PC-9 (cell line): ENCODE measurements around the gene FARS2. TPM values are rescaled to one million over a fixed set of nuclear protein-coding genes. Genes with fewer than 3 reads are reported as not detected.

Experiments
- BruUV-seq: library from RNA; stranded (reverse); fragments of 400-500 nt; replicated peaks from 2 replicates; lab custom pipeline; 2021; lab: Mats Ljungman, UMichigan
- CTCF ChIA-PET: fragments of 300-600 bp; sonication (Branson Sonifier 250); formaldehyde crosslinking; loops from one replicate; lab custom pipeline; 2022; ENCODE audit warnings: antibody characterized with exemption; lab: Charles Lee
- POLR2A ChIA-PET: fragments of 300-600 bp; sonication (Branson Sonifier 250); formaldehyde crosslinking; loops from one replicate; lab custom pipeline; 2022; ENCODE audit warnings: antibody characterized with exemption; ENCODE audit not compliant: unreplicated experiment; lab: Charles Lee
- DNase-seq, 2 experiments: peaks; one replicate each; pipeline versions ENCODE4 v3.0.0 to v3.0.0-alpha.2; 2015 to 2022; ENCODE audit warnings: mixed read lengths in 1 of 2
- H2AFZ ChIP-seq: fragments of 200-600 bp; sonication (generic); 2 replicates; pipeline ENCODE4 v1.8.1; 2017; ENCODE audit warnings: antibody characterized with exemption
- H3F3A ChIP-seq: fragments of 200-600 bp; sonication (generic); 2 replicates; pipeline ENCODE4 v1.8.1; 2017; ENCODE audit warnings: antibody characterized with exemption, mild to moderate bottlenecking, low read depth; ENCODE audit not compliant: insufficient read depth
- H3K27ac ChIP-seq: fragments of 200-600 bp; sonication (generic); 2 replicates; pipeline ENCODE4 v1.6.1; 2016; ENCODE audit warnings: mixed run types
- H3K27me3 ChIP-seq: fragments of 200-600 bp; sonication (generic); 2 replicates; pipeline ENCODE4 v1.6.1; 2016; ENCODE audit warnings: low read depth, mixed run types; ENCODE audit not compliant: insufficient read depth
- H3K36me3 ChIP-seq: fragments of 200-600 bp; sonication (generic); 2 replicates; pipeline ENCODE4 v1.6.1; 2016; ENCODE audit warnings: low read depth, mixed run types
- H3K4me1 ChIP-seq: fragments of 200-600 bp; sonication (generic); replicated peaks from 2 replicates; pipeline ENCODE4 v1.6.1; 2016; ENCODE audit warnings: mixed run types; ENCODE audit not compliant: insufficient read depth
- H3K4me2 ChIP-seq: fragments of 200-600 bp; sonication (generic); 2 replicates; pipeline ENCODE4 v1.6.1; 2017; ENCODE audit warnings: mixed run types
- H3K4me3 ChIP-seq: fragments of 200-600 bp; sonication (generic); 2 replicates; pipeline ENCODE4 v1.6.1; 2016; ENCODE audit warnings: mixed run types
- H3K79me2 ChIP-seq: fragments of 200-600 bp; sonication (generic); 2 replicates; pipeline ENCODE4 v1.6.1; 2017; ENCODE audit warnings: low read depth, mixed run types
- H3K9me2 ChIP-seq: fragments of 200-600 bp; sonication (generic); 2 replicates; pipeline ENCODE4 v1.8.1; 2017; ENCODE audit warnings: mild to moderate bottlenecking; ENCODE audit not compliant: insufficient read depth
- H3K9me3 ChIP-seq: fragments of 200-600 bp; sonication (generic); 2 replicates; pipeline ENCODE4 v1.8.1; 2016; ENCODE audit warnings: low read depth; ENCODE audit not compliant: insufficient read depth
- H4K20me1 ChIP-seq: fragments of 200-600 bp; sonication (generic); 2 replicates; pipeline ENCODE4 v1.8.1; 2017; ENCODE audit not compliant: insufficient read depth
- CTCF ChIP-seq: fragments of 200-600 bp; sonication (generic); conservative IDR thresholded peaks from 2 replicates; pipeline ENCODE4 v1.6.1; 2017; ENCODE audit warnings: mixed run types, antibody characterized with exemption, mild to moderate bottlenecking, moderate library complexity
- EZH2 ChIP-seq: fragments of 200-600 bp; sonication (generic); IDR thresholded peaks from 2 replicates; pipeline ENCODE4 v1.8.0; 2017; ENCODE audit warnings: antibody characterized with exemption, low read depth
- intact Hi-C: fragments of 100-400 bp; cut with micrococcal nuclease; formaldehyde crosslinking; loops from one replicate; pipeline ENCODE4 v1.10.0; 2022; ENCODE audit not compliant: unreplicated experiment
- total RNA-seq: library from RNA; stranded (reverse); gene quantifications from 2 replicates; pipeline ENCODE4 v1.2.3, GENCODE V29; 2021

Gene FARS2
- total RNA-seq, 1 experiment from 2014 or later = 26.7 TPM

GRCh38 chr6:5766260-5766659 lies 504.9 kb downstream of the FARS2 start:
- Histone ChIP-seq H3F3A (no peaks in the 10 kb centered on the region), H3K27me3 (no peaks in the 10 kb centered on the region), H3K9me2 (no peaks in the 10 kb centered on the region), H3K36me3 (no peaks in the 10 kb centered on the region), H3K79me2 (no peaks in the 10 kb centered on the region), H3K9me3 (no peaks in the 10 kb centered on the region), H4K20me1 (no peaks in the 10 kb centered on the region), H3K4me3 (no peak overlapping the region), H2AFZ (no peak overlapping the region), H3K27ac (no peak overlapping the region), H3K4me2 (no peak overlapping the region), H3K4me1 (no peaks in the 10 kb centered on the region)
- DNase-seq = no peak
- TF ChIP-seq CTCF (no peak), EZH2 (no peak)
- BruUV-seq = no TSS peak
- ChIA-PET POLR2A (no interaction called here), CTCF (no interaction called here)
- intact Hi-C loops = no loop called here

GRCh38 chr6:5767471-5767870 lies 506.2 kb downstream of the FARS2 start:
- H3K4me2 ChIP-seq = no peak overlapping the region
- H3K9me2 ChIP-seq = no peaks in the 10 kb centered on the region
- ChIA-PET POLR2A (no interaction called here), CTCF (no interaction called here)
- BruUV-seq = no TSS peak
- no peaks in the 10 kb centered on the region for H3F3A ChIP-seq
- H4K20me1 ChIP-seq = no peaks in the 10 kb centered on the region
- H3K4me1 ChIP-seq = no peaks in the 10 kb centered on the region
- no peaks in the 10 kb centered on the region for H3K27me3 ChIP-seq
- no peak overlapping the region for H3K4me3 ChIP-seq
- TF ChIP-seq CTCF = no peak
- no peak for TF ChIP-seq EZH2
- intact Hi-C loops = no loop called here
- H3K9me3 ChIP-seq = no peaks in the 10 kb centered on the region
- no peak overlapping the region for H2AFZ ChIP-seq
- DNase-seq = no peak
- H3K79me2 ChIP-seq = no peaks in the 10 kb centered on the region
- H3K27ac ChIP-seq = no peak overlapping the region
- H3K36me3 ChIP-seq = no peaks in the 10 kb centered on the region

GRCh38 chr6:5771211-5771610 lies 509.9 kb downstream of the FARS2 start:
- H3K27ac ChIP-seq = no peak overlapping the region
- no TSS peak for BruUV-seq
- ChIA-PET POLR2A (no interaction called here), CTCF (no interaction called here)
- H2AFZ ChIP-seq = no peak overlapping the region
- no peaks in the 10 kb centered on the region for H4K20me1 ChIP-seq
- no peak for TF ChIP-seq CTCF
- TF ChIP-seq EZH2 = no peak
- intact Hi-C loops = no loop called here
- no peaks in the 10 kb centered on the region for H3K79me2 ChIP-seq
- H3K36me3 ChIP-seq = no peaks in the 10 kb centered on the region
- no peak overlapping the region for H3K4me2 ChIP-seq
- H3K9me2 ChIP-seq = no peaks in the 10 kb centered on the region
- no peaks in the 10 kb centered on the region for H3F3A ChIP-seq
- no peaks in the 10 kb centered on the region for H3K27me3 ChIP-seq
- H3K4me1 ChIP-seq = no peaks in the 10 kb centered on the region
- no peak overlapping the region for H3K4me3 ChIP-seq
- no peaks in the 10 kb centered on the region for H3K9me3 ChIP-seq
- no peak for DNase-seq
